Stimulated activated CD8-positive, alpha-beta memory T cell treated with anti-CD3 and anti-CD28 coated beads, Interleukin-7, amount 100 ng/mL, for 4 hours (primary cell): Measurements from ENCODE around the gene PRKCA.

ENCODE experiments used
- DNase-seq, 2 donors: peaks; one replicate each; pipeline ENCODE4 v3.0.0-alpha.2; 2020; ENCODE audit warnings: low read depth in 2 of 2

PRKCA gene

GRCh38 chr17:66835476-66835875 lies 533.1 kb downstream of the PRKCA start:
- DNase-seq: no peak

- DNase-seq: no peak
Measured at GRCh38 chr17:66836063-66837005, 533.9 kb downstream of the PRKCA start.

- DNase-seq: no peak
Measured at GRCh38 chr17:66837226-66837625, 534.8 kb downstream of the PRKCA start.

- no peak for DNase-seq
Measured at GRCh38 chr17:66837885-66838665, 535.7 kb downstream of the PRKCA start.

GRCh38 chr17:66839616-66840015 lies 537.2 kb downstream of the PRKCA start:
- no peak for DNase-seq

GRCh38 chr17:66840061-66840460 lies 537.6 kb downstream of the PRKCA start:
- no peak for DNase-seq

GRCh38 chr17:66841328-66841727 lies 538.9 kb downstream of the PRKCA start:
- no peak for DNase-seq

- DNase-seq: no peak
Measured at GRCh38 chr17:66841744-66842143, 539.3 kb downstream of the PRKCA start.

- DNase-seq: no peak
Measured at GRCh38 chr17:66842505-66842904, 540.1 kb downstream of the PRKCA start.

- DNase-seq: no peak
Measured at GRCh38 chr17:66842959-66843358, 540.5 kb downstream of the PRKCA start.

GRCh38 chr17:66843627-66844026 lies 541.2 kb downstream of the PRKCA start:
- DNase-seq: no peak

- DNase-seq: no peak
Measured at GRCh38 chr17:66847704-66848103, 545.3 kb downstream of the PRKCA start.

GRCh38 chr17:66848496-66848895 lies 546.1 kb downstream of the PRKCA start:
- no peak for DNase-seq

GRCh38 chr17:66849032-66849655 lies 546.7 kb downstream of the PRKCA start:
- no peak for DNase-seq

GRCh38 chr17:66849851-66850580 lies 547.6 kb downstream of the PRKCA start:
- DNase-seq: no peak

GRCh38 chr17:66850692-66851091 lies 548.3 kb downstream of the PRKCA start:
- DNase-seq: no peak

- no peak for DNase-seq
Measured at GRCh38 chr17:66855204-66855603, 552.8 kb downstream of the PRKCA start.

- DNase-seq: no peak
Measured at GRCh38 chr17:66858226-66859083, 556.0 kb downstream of the PRKCA start.

- no peak for DNase-seq
Measured at GRCh38 chr17:66859353-66859752, 556.9 kb downstream of the PRKCA start.

- no peak for DNase-seq
Measured at GRCh38 chr17:66860204-66860603, 557.8 kb downstream of the PRKCA start.
